ENCODE measurements around the gene KRT74. TPM values are rescaled to one million over a fixed set of nuclear protein-coding genes. Genes with fewer than 3 reads are reported as not detected.

KRT74 gene
- total and polyA plus RNA-seq, 2 of the 13 experiments (the other 11 are each of a cell fraction or from before 2014, with no cell fraction given), result not detected

- Histone ChIP-seq H3K79me2 (ENCODE audit: insufficient read depth, low read length) (no peaks in the 10 kb centered on the region), H3K27ac (ENCODE audit: extremely low read length, insufficient read depth, low read length) (no peak overlapping the region), H3K4me3 (replicated peaks in 1 of 3; ENCODE audit: insufficient read depth in 1 of 3, low read depth in 2 of 3, low read length in 3 of 3) (no peak overlapping the region), H3K4me2 (ENCODE audit: low read depth, low read length) (no peak overlapping the region), H3K27me3 (ENCODE audit: control insufficient read depth in 1 of 2, insufficient read depth in 2 of 2, low read length in 2 of 2) (peaks cover 6 to 8% of the 10 kb centered on the region in 2 experiments; a peak in 3 of 5 replicates), H3K9ac (ENCODE audit: insufficient read depth, low read depth, low read length) (no peak overlapping the region), H3K4me1 (ENCODE audit: insufficient read depth, low read length) (no peaks in the 10 kb centered on the region), H4K20me1 (ENCODE audit: insufficient read depth, low read length) (no peaks in the 10 kb centered on the region), H3K9me3 (ENCODE audit: low read length) (no peaks in the 10 kb centered on the region), H2AFZ (ENCODE audit: low read length) (no peak overlapping the region), H3K36me3 (replicated peaks in 1 of 2; ENCODE audit: control insufficient read depth in 1 of 2, insufficient read depth in 2 of 2, low read length in 2 of 2) (no peaks in the 10 kb centered on the region)
- DNase-seq (ENCODE audit: low spot score) (no peak), FAIRE-seq (no peak), ATAC-seq (no peak)
- ChIA-PET CTCF (ENCODE audit: low intra/inter-chr PET ratio, low total read pairs) (no interaction called here), POLR2A (no interaction called here)
- intact Hi-C loops (cut with micrococcal nuclease; ENCODE audit: unreplicated experiment), result no loop called here
- WGBS (ENCODE audit: low lambda C conversion rate), result 0% methylated on average over 1 of the region's 4 CpGs
- BruUV-seq (replicated peaks), result no TSS peak
- in situ Hi-C loops (cut with HindIII; ENCODE audit: extremely low pct_ligation_motif_present, low pct_unique_long_range_greater_than_20kb), result no loop called here
- TF ChIP-seq REL (CRISPR knock-in tag; conservative IDR thresholded peaks at IDR 0.05) (no peak), NR2F1 (CRISPR knock-in tag; IDR thresholded peaks at IDR 0.05) (no peak), ATAD3A (CRISPR knock-in tag; IDR thresholded peaks at IDR 0.05) (no peak), MAFK (conservative IDR thresholded peaks at IDR 0.05 in 1 of 2, IDR thresholded peaks at IDR 0.05 in 1 of 2; ENCODE audit: low read length in 2 of 2) (no peak), TOPORS (CRISPR knock-in tag; IDR thresholded peaks at IDR 0.05) (no peak), EP300 (IDR thresholded peaks at IDR 0.05; ENCODE audit: low read depth in 2 of 2, low read length in 2 of 2) (no peak), EP300 (CRISPR knock-in tag; IDR thresholded peaks at IDR 0.05; ENCODE audit: borderline replicate concordance) (no peak), ZNF180 (CRISPR knock-in tag; IDR thresholded peaks at IDR 0.05; ENCODE audit: borderline replicate concordance, low read depth) (no peak), ZNF430 (CRISPR knock-in tag; IDR thresholded peaks at IDR 0.05) (no peak), PHF20 (CRISPR knock-in tag; IDR thresholded peaks at IDR 0.05) (no peak), JUNB (CRISPR knock-in tag; IDR thresholded peaks at IDR 0.05; ENCODE audit: borderline replicate concordance) (no peak), HNF4G (IDR thresholded peaks at IDR 0.05; ENCODE audit: borderline replicate concordance, low read depth, low read length) (no peak), HNF4G (CRISPR knock-in tag; IDR thresholded peaks at IDR 0.05; ENCODE audit: borderline replicate concordance, low read depth) (no peak), ARID5B (CRISPR knock-in tag; IDR thresholded peaks at IDR 0.05) (no peak)
- TF ChIP-seq, protein P1, sequence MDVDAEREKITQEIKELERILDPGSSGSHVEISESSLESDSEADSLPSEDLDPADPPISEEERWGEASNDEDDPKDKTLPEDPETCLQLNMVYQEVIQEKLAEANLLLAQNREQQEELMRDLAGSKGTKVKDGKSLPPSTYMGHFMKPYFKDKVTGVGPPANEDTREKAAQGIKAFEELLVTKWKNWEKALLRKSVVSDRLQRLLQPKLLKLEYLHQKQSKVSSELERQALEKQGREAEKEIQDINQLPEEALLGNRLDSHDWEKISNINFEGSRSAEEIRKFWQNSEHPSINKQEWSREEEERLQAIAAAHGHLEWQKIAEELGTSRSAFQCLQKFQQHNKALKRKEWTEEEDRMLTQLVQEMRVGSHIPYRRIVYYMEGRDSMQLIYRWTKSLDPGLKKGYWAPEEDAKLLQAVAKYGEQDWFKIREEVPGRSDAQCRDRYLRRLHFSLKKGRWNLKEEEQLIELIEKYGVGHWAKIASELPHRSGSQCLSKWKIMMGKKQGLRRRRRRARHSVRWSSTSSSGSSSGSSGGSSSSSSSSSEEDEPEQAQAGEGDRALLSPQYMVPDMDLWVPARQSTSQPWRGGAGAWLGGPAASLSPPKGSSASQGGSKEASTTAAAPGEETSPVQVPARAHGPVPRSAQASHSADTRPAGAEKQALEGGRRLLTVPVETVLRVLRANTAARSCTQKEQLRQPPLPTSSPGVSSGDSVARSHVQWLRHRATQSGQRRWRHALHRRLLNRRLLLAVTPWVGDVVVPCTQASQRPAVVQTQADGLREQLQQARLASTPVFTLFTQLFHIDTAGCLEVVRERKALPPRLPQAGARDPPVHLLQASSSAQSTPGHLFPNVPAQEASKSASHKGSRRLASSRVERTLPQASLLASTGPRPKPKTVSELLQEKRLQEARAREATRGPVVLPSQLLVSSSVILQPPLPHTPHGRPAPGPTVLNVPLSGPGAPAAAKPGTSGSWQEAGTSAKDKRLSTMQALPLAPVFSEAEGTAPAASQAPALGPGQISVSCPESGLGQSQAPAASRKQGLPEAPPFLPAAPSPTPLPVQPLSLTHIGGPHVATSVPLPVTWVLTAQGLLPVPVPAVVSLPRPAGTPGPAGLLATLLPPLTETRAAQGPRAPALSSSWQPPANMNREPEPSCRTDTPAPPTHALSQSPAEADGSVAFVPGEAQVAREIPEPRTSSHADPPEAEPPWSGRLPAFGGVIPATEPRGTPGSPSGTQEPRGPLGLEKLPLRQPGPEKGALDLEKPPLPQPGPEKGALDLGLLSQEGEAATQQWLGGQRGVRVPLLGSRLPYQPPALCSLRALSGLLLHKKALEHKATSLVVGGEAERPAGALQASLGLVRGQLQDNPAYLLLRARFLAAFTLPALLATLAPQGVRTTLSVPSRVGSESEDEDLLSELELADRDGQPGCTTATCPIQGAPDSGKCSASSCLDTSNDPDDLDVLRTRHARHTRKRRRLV (CRISPR knock-in tag; IDR thresholded peaks at IDR 0.05), result no peak
- TF ChIP-seq, protein P2, sequence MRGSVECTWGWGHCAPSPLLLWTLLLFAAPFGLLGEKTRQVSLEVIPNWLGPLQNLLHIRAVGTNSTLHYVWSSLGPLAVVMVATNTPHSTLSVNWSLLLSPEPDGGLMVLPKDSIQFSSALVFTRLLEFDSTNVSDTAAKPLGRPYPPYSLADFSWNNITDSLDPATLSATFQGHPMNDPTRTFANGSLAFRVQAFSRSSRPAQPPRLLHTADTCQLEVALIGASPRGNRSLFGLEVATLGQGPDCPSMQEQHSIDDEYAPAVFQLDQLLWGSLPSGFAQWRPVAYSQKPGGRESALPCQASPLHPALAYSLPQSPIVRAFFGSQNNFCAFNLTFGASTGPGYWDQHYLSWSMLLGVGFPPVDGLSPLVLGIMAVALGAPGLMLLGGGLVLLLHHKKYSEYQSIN (CRISPR knock-in tag; IDR thresholded peaks at IDR 0.05; ENCODE audit: borderline replicate concordance), result no peak
These were observed 49.8 kb downstream of the KRT74 start for GRCh38 chr12:52523824-52524223.

All from HepG2 (cell line).